ENCODE results near the gene SMAD7.

The SMAD7 gene

DNA sequence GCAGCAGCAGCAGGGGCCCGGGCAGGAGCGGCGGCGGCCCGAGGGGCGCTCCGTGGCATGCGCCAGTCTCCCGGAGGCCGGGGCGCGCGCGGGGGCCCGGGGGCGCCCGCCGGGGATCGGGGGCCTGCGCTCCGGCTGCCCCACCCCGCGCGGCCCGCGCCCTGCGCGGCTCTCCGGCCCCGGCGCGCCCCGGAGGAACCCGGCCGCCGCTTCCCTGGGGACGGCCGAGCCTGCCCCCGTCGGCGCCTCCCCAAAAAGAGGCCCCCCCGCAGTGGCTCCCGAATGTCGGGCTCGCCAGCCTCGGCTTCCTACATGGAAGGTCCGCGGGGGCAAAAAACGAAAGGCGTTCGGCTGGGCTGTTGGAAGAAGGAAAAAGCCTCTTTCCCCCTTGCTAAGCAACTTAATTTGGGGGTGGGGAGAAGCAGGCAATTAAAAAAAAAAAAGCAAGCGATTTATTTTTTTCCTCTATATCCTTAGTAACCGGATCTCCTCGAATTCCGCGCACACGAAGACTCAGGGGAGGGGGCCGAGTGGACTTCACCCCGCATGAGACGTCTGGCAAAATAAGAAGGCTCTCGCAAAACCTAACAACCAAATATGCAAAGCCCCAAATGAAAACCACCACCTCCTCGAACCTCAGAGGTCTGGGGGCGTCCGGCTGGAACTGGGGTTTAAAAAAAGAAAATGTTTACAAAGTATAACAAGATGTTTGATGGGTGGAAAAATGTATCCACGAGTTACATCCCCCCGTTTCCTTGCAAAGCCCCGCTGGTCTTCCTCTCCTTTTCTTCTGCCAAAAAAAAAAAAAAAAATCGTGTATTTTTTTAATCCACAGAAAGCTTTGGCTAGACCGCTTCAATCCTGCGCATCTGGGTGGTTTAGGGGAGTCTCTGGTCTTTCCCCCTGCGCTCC, at the start of gene SMAD7:
TSS of gene SMAD7 (minus strand) at position 430 of the 912 bp plus-strand sequence. CDS start 541 bp downstream, outside the sequence.
- no peak for DNase-seq

- DNase-seq: no peak
These were observed 48.8 kb upstream of the SMAD7 start for GRCh38 chr18:48999569-48999968.

- no peak for DNase-seq
These were observed 47.4 kb upstream of the SMAD7 start for GRCh38 chr18:48997985-48998831.

DNA sequence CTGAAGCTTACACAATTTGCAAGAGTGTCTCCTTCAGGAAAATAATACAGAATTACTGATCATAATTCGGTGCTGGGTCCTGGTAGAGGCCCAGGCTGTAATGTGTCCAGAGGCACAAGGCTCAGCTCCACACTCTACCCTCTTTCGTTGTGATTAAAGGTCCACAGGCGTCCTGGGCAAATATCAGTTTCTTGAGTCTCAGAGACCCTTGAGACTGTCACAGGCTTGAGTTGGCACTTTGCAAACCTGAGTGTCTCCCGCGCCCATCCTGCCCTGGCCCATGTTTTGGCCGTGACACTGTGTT, 46.9 kb upstream of the SMAD7 start:
- DNase-seq: no peak

DNA sequence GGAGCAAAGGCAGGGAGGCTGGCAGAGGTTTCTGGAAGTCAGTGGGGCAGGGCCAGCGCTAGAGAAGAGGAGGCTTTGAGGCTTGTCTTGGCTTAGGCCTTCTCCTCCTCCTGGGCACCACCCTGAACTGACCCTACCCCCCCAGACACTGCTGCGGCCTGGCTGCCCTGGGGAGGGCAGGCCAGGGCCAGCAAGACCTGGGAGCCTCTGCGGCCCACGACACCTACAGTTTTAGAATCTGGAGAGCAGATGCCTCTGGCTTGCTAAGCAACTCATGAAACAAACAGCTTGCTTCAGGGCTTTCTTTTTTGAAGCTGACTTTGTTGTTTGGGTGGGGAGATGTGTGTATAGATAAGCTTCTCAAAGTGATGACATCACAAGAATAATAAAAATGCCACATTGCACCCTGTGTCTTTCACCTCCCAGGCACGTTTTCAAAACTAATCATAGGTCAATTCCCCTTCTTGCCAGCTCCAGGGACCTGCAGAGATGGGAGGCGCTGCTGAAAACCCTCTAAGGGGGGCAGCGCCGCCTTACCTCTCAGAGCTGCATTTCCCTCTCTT, 46.2 kb upstream of the SMAD7 start:
- DNase-seq: peak; percentile 13

DNA sequence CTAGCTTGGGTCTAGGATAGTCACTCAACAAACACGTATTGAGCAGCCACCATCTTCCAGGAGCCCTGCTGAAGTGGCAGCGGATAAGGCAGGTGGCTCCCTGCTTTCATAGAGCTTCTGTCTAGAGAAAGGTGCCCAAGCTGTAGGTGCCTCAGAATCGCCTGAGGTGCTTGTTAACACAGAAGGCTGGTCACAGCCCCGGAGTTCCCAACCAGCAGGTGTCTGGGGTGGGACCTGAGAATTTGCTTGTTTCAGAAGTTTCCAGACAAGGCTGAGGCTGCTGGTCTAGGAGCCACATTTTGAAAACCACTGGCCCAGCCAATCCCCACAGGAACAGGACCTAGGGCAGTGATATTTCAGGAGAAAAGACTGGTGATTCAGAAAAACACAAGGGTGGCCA, 45.3 kb upstream of the SMAD7 start:
- no peak for DNase-seq

DNA sequence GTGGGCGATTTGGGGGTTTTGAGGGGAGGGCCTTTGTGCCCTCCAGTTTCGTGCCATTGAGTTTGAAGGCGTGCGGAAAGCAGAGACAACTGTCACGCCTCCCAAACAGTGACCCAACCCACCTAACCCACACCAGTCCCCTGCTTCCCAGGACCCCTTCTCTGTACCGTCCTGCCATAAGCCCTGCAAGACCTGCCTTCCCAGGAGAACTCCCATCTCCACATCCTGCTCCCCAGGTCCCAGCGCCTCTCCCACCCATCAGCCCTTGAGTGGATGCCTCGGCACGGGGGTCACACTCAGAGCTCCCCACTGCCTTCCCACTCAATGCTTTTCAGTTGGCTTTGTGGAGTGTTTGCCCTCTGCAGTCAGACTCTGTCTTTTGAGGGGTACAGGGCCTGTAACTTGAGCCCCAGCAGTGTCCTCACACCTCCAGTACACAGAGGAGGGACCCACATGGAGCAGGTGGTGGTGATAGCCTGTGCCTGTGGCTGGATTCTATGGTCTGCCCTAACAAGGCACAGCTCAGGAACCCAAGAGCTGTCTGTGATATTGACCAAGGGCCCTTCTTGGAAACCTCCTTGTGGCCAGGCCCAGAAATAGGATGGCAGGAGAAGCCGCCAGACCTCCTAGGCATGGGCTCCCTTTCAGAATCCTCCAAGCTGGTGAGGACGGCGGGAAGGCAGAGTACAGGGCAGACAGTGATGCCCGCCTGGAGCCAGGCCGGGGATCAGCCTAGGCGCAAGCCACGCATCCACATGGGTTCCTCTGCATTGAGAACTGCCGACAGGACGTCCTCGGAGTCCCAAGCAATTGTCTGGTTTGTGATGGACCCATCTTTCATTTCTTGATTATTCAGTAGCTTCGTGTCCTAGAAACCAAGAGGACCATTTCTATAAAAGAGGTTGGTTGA, 44.4 kb upstream of the SMAD7 start:
- DNase-seq: no peak

- no peak for DNase-seq
These were observed 43.4 kb upstream of the SMAD7 start for GRCh38 chr18:48994044-48994651.

DNA sequence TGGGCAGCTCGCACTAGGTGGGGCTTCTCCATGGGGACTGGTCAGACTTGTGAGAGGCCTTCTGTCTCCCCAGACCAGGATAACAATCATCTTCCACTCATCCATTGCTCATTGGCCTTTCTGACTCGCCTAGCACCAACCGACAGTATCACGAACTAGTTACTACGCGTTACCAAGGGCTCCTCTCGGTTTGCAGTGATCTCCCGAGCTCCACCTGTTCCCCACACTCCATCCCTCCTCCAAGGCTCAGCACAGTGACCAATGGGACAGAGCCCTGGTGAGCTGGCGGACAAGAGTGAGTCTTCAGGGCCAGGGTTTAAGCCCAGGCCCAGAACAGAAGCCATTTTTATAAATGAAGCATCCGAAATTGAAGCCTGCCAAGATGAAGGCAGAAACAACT, 42.8 kb upstream of the SMAD7 start:
- DNase-seq: no peak

- no peak for DNase-seq
These were observed 42.2 kb upstream of the SMAD7 start for GRCh38 chr18:48992791-48993555.

DNA sequence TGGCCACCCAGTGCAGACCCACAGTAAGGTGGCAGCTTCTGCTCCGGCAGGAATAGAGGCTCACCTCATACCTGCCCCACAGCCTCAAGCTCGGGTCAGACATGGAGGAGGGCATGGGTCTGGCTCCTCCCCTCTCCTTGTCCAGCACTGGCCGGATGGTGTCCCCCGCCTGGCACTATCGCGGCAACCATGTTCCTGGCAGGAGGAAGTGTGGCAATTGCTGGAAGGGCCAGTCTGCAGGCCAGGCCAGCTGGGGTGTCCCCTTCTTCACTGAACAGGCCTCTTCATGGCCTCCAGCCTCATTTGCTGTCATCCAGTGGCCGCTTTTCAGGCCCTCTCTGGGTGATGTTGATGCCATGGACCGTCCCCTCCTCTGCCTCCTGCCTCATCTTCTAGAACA, 41.4 kb upstream of the SMAD7 start:
- DNase-seq: no peak

GRCh38 chr18:48991676-48992075, 40.9 kb upstream of the SMAD7 start:
- DNase-seq: no peak

DNA sequence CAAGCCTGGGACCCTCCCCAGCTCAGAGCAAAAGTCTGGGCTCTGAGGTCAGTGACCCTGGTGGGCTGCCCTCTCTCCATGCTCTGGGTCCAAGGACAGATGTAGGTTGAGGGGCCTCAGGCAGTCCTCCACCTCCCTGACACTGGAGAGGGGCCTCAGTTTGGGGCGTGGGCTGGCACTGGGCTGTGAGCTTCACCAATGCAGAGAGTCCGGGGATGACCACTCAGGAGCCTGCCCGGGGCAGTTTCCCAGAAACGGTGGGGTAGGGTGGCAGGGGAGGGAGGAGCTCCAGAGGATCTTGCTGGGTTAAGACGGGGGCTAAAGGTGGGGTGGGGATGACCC, 40.5 kb upstream of the SMAD7 start:
- no peak for DNase-seq

- no peak for DNase-seq
These were observed 39.9 kb upstream of the SMAD7 start for GRCh38 chr18:48990481-48991318.

GRCh38 chr18:48989304-48990303, 38.8 kb upstream of the SMAD7 start:
- DNase-seq: no peak

GRCh38 chr18:48988508-48989303, 37.9 kb upstream of the SMAD7 start:
- no peak for DNase-seq

DNA sequence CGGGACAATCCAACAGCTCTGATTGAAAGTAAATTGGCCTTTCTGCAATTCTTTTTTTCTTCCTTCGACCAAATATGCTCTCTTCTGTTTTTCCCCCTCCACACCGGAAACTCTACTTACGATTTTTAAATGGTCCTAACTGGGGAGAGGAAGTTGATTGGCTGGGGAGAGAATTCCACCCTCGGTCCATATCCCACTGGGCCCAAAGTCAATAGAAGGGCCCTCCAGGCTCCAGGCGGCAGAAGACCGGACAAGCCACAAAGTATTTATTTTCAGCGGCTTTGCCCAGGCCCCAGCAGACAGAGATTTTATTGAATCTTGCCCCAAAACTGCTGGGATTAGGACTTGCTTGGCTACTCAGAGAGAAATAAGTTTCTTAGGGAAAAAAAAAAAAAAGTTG, 37.1 kb upstream of the SMAD7 start:
- no peak for DNase-seq

All from activated CD4-positive, alpha-beta T cell treated with anti-CD3 and anti-CD28 coated beads, Interleukin-10, Interleukin-2, amounts not matched to agents 100 ng/mL and 50 ng/mL, durations not matched to agents 16 hours and 8 hours (primary cell).